H1 (cell line): ENCODE results near the gene UBR7. TPM values are rescaled to one million over a fixed set of nuclear protein-coding genes. Genes with fewer than 3 reads are reported as not detected.

Experiments
- polyA plus RNA-seq, 7 experiments: library from polyadenylated mRNA; depleted of rRNA in 3 of 7; stranded (reverse) in 5 of 7; unstranded in 2 of 7; fragments of >200 nt in 5 of 7; fragments of 200-250 nt in 2 of 7; gene quantifications; 1 replicate in 5 of 7; 2 replicates in 1 of 7; 4 replicates in 1 of 7; pipeline versions ENCODE4 v1.2.1 to v1.2.3, GENCODE V29; 2011 to 2013; ENCODE audit warnings: missing spikeins in 2 of 7, mixed read lengths in 2 of 7
- total RNA-seq: library from RNA; stranded (reverse); fragmentation: NEBNext Ultra II Directional; extraction: Animal tissue kit (Norgen Biotek cat#: 25700); gene quantifications from 2 replicates; pipeline ENCODE4 v1.2.1, GENCODE V29; 2021
- TF ChIP-seq, protein P1 (sequence below): fragments of 300-600 bp; sonication (generic); IDR thresholded peaks from 2 replicates; pipeline ENCODE4 v1.7.1; 2012; ENCODE audit warnings: low read length, moderate library complexity, mild to moderate bottlenecking, inconsistent platforms; ENCODE audit not compliant: insufficient replicate concordance

UBR7 gene
- total and polyA plus RNA-seq, 2 of the 8 experiments (the other 6 are each of a cell fraction or from before 2014, with no cell fraction given) = 20.1 to 28.4 TPM

DNA sequence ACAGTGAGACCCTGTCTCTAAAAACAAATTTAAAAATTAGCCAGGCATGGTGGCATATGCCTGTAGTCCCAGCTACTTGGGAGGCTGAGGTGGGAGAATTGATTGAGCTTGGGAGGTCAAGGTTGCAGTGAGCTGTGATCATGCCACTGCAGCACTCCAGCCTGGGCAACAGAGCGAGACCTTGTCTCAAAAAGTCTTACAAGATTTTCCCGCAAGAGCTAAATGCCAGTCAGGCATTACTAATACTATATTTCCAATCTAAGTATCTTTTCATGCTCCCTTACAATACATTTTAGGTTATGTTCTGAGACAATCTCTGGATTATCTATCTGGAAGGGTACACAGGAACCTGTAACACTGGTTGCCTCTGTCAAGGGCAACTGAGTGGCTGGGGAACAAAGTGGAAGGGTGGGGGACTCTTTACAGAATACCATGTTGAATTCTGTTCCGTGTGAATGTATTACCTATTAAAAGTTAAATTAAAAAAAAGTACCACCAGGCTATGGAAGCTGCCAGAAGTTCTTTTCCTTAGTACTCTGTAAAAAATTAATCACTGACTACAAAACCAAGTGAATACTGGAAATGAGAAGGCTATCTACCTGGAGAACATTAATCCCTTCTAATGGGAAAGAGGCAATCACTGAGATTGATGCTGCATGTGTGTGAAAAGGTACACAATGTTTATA is 69.1 kb downstream of the UBR7 start (continued):
- TF ChIP-seq, protein P1, sequence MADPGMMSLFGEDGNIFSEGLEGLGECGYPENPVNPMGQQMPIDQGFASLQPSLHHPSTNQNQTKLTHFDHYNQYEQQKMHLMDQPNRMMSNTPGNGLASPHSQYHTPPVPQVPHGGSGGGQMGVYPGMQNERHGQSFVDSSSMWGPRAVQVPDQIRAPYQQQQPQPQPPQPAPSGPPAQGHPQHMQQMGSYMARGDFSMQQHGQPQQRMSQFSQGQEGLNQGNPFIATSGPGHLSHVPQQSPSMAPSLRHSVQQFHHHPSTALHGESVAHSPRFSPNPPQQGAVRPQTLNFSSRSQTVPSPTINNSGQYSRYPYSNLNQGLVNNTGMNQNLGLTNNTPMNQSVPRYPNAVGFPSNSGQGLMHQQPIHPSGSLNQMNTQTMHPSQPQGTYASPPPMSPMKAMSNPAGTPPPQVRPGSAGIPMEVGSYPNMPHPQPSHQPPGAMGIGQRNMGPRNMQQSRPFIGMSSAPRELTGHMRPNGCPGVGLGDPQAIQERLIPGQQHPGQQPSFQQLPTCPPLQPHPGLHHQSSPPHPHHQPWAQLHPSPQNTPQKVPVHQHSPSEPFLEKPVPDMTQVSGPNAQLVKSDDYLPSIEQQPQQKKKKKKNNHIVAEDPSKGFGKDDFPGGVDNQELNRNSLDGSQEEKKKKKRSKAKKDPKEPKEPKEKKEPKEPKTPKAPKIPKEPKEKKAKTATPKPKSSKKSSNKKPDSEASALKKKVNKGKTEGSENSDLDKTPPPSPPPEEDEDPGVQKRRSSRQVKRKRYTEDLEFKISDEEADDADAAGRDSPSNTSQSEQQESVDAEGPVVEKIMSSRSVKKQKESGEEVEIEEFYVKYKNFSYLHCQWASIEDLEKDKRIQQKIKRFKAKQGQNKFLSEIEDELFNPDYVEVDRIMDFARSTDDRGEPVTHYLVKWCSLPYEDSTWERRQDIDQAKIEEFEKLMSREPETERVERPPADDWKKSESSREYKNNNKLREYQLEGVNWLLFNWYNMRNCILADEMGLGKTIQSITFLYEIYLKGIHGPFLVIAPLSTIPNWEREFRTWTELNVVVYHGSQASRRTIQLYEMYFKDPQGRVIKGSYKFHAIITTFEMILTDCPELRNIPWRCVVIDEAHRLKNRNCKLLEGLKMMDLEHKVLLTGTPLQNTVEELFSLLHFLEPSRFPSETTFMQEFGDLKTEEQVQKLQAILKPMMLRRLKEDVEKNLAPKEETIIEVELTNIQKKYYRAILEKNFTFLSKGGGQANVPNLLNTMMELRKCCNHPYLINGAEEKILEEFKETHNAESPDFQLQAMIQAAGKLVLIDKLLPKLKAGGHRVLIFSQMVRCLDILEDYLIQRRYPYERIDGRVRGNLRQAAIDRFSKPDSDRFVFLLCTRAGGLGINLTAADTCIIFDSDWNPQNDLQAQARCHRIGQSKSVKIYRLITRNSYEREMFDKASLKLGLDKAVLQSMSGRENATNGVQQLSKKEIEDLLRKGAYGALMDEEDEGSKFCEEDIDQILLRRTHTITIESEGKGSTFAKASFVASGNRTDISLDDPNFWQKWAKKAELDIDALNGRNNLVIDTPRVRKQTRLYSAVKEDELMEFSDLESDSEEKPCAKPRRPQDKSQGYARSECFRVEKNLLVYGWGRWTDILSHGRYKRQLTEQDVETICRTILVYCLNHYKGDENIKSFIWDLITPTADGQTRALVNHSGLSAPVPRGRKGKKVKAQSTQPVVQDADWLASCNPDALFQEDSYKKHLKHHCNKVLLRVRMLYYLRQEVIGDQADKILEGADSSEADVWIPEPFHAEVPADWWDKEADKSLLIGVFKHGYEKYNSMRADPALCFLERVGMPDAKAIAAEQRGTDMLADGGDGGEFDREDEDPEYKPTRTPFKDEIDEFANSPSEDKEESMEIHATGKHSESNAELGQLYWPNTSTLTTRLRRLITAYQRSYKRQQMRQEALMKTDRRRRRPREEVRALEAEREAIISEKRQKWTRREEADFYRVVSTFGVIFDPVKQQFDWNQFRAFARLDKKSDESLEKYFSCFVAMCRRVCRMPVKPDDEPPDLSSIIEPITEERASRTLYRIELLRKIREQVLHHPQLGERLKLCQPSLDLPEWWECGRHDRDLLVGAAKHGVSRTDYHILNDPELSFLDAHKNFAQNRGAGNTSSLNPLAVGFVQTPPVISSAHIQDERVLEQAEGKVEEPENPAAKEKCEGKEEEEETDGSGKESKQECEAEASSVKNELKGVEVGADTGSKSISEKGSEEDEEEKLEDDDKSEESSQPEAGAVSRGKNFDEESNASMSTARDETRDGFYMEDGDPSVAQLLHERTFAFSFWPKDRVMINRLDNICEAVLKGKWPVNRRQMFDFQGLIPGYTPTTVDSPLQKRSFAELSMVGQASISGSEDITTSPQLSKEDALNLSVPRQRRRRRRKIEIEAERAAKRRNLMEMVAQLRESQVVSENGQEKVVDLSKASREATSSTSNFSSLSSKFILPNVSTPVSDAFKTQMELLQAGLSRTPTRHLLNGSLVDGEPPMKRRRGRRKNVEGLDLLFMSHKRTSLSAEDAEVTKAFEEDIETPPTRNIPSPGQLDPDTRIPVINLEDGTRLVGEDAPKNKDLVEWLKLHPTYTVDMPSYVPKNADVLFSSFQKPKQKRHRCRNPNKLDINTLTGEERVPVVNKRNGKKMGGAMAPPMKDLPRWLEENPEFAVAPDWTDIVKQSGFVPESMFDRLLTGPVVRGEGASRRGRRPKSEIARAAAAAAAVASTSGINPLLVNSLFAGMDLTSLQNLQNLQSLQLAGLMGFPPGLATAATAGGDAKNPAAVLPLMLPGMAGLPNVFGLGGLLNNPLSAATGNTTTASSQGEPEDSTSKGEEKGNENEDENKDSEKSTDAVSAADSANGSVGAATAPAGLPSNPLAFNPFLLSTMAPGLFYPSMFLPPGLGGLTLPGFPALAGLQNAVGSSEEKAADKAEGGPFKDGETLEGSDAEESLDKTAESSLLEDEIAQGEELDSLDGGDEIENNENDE = no peak
- TF ChIP-seq, all 59 proteins: peak for 0
